Right lobe of liver (tissue), 6 donors: ENCODE results near the gene ACBD6. TPM values are rescaled to one million over a fixed set of nuclear protein-coding genes. Genes with fewer than 3 reads are reported as not detected.

ENCODE experiments used
- ATAC-seq, 4 donors: fragments of 200-7000 bp; cut with Tn5 transposase; one replicate each; pipeline ENCODE4 v1.9.1; 2020; ENCODE audit warnings: mild to moderate bottlenecking in 4 of 4, moderate library complexity in 4 of 4
- DNase-seq, 3 donors: peaks; one replicate each; pipeline ENCODE4 v3.0.0-alpha.2; 2020
- H3K27ac ChIP-seq, 3 donors: fragments of 200-600 bp; one replicate each; pipeline ENCODE4 v1.8.0; 2022
- H3K27me3 ChIP-seq, 2 donors: fragments of 200-600 bp; one replicate each; pipeline ENCODE4 v1.8.0; 2022
- H3K36me3 ChIP-seq, 4 donors: fragments of 200-600 bp; sonication (generic) in 1 of 4; one replicate each; pipeline versions ENCODE4 v1.5.1 to v1.8.0; 2017 to 2022; ENCODE audit warnings: control low read depth in 1 of 4
- H3K4me1 ChIP-seq, 4 donors: fragments of 200-600 bp; sonication (generic) in 1 of 4; one replicate each; pipeline versions ENCODE4 v1.5.1 to v1.8.0; 2017 to 2022; ENCODE audit warnings: control low read depth in 1 of 4
- H3K4me3 ChIP-seq, 3 donors: fragments of 200-600 bp; one replicate each; pipeline ENCODE4 v1.8.0; 2022
- H3K9me3 ChIP-seq, 4 donors: fragments of 200-600 bp; sonication (generic) in 1 of 4; one replicate each; pipeline versions ENCODE4 v1.5.1 to v1.8.0; 2017 to 2022; ENCODE audit warnings: control low read depth in 1 of 4
- POLR2A ChIP-seq: fragments of 450-650 bp; IDR thresholded peaks from one replicate; pipeline ENCODE4 v1.6.1; 2017; ENCODE audit warnings: antibody characterized with exemption, mild to moderate bottlenecking
- WGBS: methylation state at CpG from one replicate; pipeline ENCODE4 v1.1.6; 2018; ENCODE audit warnings: low coverage, low lambda C conversion rate; ENCODE audit not compliant: insufficient coverage; ENCODE audit errors: missing lambda C conversion rate; 5-methylcytosine and 5-hydroxymethylcytosine counted together
- intact Hi-C, 2 donors: fragments of 100-400 bp; cut with DNase I; formaldehyde crosslinking; loops; one replicate each; pipeline versions ENCODE4 v1.11.2 to v1.14.1; 2022
- total RNA-seq, 6 experiments: library from RNA; depleted of rRNA in 2 of 6; stranded (reverse); fragments of >200 nt in 2 of 6; fragmentation: NEBNext Ultra II Directional in 3 of 6; extraction: Animal tissue kit (Norgen Biotek cat#: 25700) in 3 of 6; gene quantifications; one replicate each; pipeline versions ENCODE4 v1.1.0 to v1.2.4, GENCODE V29; 2016 to 2023
- TF ChIP-seq, protein P1 (sequence below), 4 donors: fragments of 200-600 bp in 3 of 4; fragments of 450-650 bp in 1 of 4; IDR thresholded peaks; one replicate each; pipeline versions ENCODE4 v1.5.1 to v1.8.0; 2016 to 2022; ENCODE audit warnings: antibody characterized with exemption in 4 of 4, mild to moderate bottlenecking in 2 of 4
- donor health status: DM: no; HTN: yes; CAD: no.
- donor health status: DM: no; HTN: no; CAD: no.
- donor health status: DM: no; HTN: no; CAD: no.
- donor health status: DM: no; HTN: yes; CAD: no.
- donor health status: DM: no; HTN: yes; CAD: no.

The ACBD6 gene
- total RNA-seq, 6 experiments from 2014 or later = 9.5 to 18.9 (median 11.5) TPM

GRCh38 chr1:180381184-180381580 is 121.2 kb downstream of the ACBD6 start:
- WGBS = 87% methylated on average over 4 of the region's 4 CpGs

DNA sequence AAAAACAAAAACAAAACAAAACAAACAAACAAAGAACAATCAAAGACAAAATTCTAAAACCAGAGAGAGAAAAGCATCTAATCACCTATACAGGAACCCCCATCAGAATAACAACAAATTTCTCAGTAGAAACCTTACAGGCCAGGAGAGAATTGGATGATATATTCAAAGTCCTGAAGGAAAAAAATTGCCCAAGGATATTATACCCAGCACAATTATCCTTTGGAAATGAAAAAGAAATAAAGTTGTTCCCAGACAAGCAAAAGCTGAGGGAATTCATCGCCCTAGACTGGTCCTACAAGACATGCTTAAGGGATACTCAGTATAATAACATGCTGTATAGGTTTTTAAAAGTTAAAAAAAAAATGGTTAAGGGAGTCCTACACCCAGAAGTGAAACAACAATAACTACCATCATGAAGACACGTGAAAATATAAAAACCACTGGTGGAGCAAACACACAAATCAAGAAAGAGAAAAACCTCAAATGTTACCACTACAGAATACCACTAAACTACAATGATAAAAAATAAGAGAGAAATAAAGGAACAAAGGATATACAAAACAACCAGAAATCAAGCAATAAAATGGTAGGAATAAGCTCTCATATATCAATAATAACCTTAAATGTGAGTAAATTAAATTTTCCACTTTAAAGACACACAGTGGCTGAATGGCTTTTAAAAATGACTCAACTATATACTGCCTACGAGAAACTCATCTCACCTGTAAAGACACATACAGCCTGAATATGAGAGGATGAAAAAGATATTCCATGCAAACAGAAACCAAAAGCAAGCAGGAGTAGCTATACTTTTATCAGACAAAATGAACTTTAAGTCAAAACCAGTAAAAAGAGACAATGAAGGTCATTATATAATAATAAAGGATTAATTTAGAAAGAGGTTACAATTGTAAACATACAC is 121.9 kb downstream of the ACBD6 start:
- TF ChIP-seq POLR2A = no peak
- TF ChIP-seq, protein P1, sequence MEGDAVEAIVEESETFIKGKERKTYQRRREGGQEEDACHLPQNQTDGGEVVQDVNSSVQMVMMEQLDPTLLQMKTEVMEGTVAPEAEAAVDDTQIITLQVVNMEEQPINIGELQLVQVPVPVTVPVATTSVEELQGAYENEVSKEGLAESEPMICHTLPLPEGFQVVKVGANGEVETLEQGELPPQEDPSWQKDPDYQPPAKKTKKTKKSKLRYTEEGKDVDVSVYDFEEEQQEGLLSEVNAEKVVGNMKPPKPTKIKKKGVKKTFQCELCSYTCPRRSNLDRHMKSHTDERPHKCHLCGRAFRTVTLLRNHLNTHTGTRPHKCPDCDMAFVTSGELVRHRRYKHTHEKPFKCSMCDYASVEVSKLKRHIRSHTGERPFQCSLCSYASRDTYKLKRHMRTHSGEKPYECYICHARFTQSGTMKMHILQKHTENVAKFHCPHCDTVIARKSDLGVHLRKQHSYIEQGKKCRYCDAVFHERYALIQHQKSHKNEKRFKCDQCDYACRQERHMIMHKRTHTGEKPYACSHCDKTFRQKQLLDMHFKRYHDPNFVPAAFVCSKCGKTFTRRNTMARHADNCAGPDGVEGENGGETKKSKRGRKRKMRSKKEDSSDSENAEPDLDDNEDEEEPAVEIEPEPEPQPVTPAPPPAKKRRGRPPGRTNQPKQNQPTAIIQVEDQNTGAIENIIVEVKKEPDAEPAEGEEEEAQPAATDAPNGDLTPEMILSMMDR (IDR thresholded peaks at IDR 0.05) = no peak
- Histone ChIP-seq H3K9me3 (peaks cover 0 to 12% (median 0%) of the 10 kb centered on the region in 4 donors), H3K27me3 (no peaks in the 10 kb centered on the region), H3K4me3 (no peak overlapping the region), H3K36me3 (no peaks in the 10 kb centered on the region), H3K27ac (no peak overlapping the region), H3K4me1 (no peaks in the 10 kb centered on the region)
- DNase-seq (no peak), ATAC-seq (no peak)
- 85% methylated on average over 3 of the region's 3 CpGs for WGBS
- intact Hi-C loops = no loop called here

More at GRCh38 chr1:180381184-180381580, 121.2 kb downstream of the ACBD6 start:
- no peaks in the 10 kb centered on the region for H3K4me1 ChIP-seq
- no peak for DNase-seq
- H3K36me3 ChIP-seq = no peaks in the 10 kb centered on the region
- intact Hi-C loops = no loop called here
- H3K9me3 ChIP-seq = peaks cover 0 to 12% (median 0%) of the 10 kb centered on the region in 4 donors
- TF ChIP-seq POLR2A = no peak
- TF ChIP-seq, protein P1 (IDR thresholded peaks at IDR 0.05) = no peak
- ATAC-seq = no peak
- H3K27me3 ChIP-seq = no peaks in the 10 kb centered on the region
- H3K4me3 ChIP-seq = no peak overlapping the region
- no peak overlapping the region for H3K27ac ChIP-seq

GRCh38 chr1:180376800-180377199 is 125.6 kb downstream of the ACBD6 start:
- TF ChIP-seq, protein P1 (IDR thresholded peaks at IDR 0.05) = no peak
- no peak for TF ChIP-seq POLR2A
- Histone ChIP-seq H3K27ac (no peak overlapping the region), H3K36me3 (no peaks in the 10 kb centered on the region), H3K4me1 (no peaks in the 10 kb centered on the region), H3K27me3 (no peaks in the 10 kb centered on the region), H3K9me3 (peaks cover 0 to 12% (median 0%) of the 10 kb centered on the region in 4 donors), H3K4me3 (no peak overlapping the region)
- 94% methylated on average over 3 of the region's 3 CpGs for WGBS
- intact Hi-C loops = no loop called here
- no peak for DNase-seq
- ATAC-seq = no peak

- Histone ChIP-seq H3K27ac (no peak overlapping the region), H3K27me3 (no peaks in the 10 kb centered on the region), H3K9me3 (peaks cover 0 to 12% (median 0%) of the 10 kb centered on the region in 4 donors), H3K36me3 (no peaks in the 10 kb centered on the region), H3K4me1 (no peaks in the 10 kb centered on the region), H3K4me3 (no peak overlapping the region)
- ATAC-seq (no peak), DNase-seq (no peak)
- WGBS = 100% methylated on average over 1 of the region's 1 CpG
- intact Hi-C loops = no loop called here
- TF ChIP-seq POLR2A = no peak
- TF ChIP-seq, protein P1 (IDR thresholded peaks at IDR 0.05) = no peak
Measured at GRCh38 chr1:180376253-180376652, 126.1 kb downstream of the ACBD6 start.
